CD14-positive monocyte (primary cell): Measurements from ENCODE around the gene TTC23L. TPM values are rescaled to one million over a fixed set of nuclear protein-coding genes. Genes with fewer than 3 reads are reported as not detected.

Experiments
- DNase-seq, 3 donors: peaks; one replicate each; pipeline ENCODE4 v3.0.0-alpha.2; 2011 to 2022
- H2AFZ ChIP-seq: 2 replicates; pipeline ENCODE4 v1.6.0; 2012; ENCODE audit warnings: mild to moderate bottlenecking, low read depth, low read length, inconsistent platforms; ENCODE audit not compliant: insufficient read depth, poor library complexity, severe bottlenecking
- H3K27ac ChIP-seq, 2 donors: 1 replicate in 1 of 2; 2 replicates in 1 of 2; pipeline ENCODE4 v1.5.1; 2012 to 2013; ENCODE audit warnings: low read length in 2 of 2, control low read depth in 1 of 2, inconsistent platforms in 1 of 2, low read depth in 1 of 2, mild to moderate bottlenecking in 1 of 2
- H3K27me3 ChIP-seq, 2 donors: one replicate each; pipeline versions ENCODE4 v1.6.0 to v1.6.1; 2011 to 2013; ENCODE audit warnings: low read length in 2 of 2; ENCODE audit not compliant: control insufficient read depth in 2 of 2, insufficient read depth in 2 of 2
- H3K36me3 ChIP-seq, 2 donors: replicated peaks in 1 of 2; 1 replicate in 1 of 2; 2 replicates in 1 of 2; pipeline versions ENCODE4 v1.5.1 to v1.6.1; 2012 to 2013; ENCODE audit warnings: low read length in 2 of 2, control low read depth in 1 of 2, inconsistent platforms in 1 of 2, mild to moderate bottlenecking in 1 of 2; ENCODE audit not compliant: insufficient read depth in 2 of 2, control insufficient read depth in 1 of 2
- H3K4me1 ChIP-seq, 2 donors: 1 replicate in 1 of 2; 2 replicates in 1 of 2; pipeline versions ENCODE4 v1.5.1 to v1.6.1; 2012 to 2013; ENCODE audit warnings: low read length in 2 of 2, control low read depth in 1 of 2, inconsistent platforms in 1 of 2, mild to moderate bottlenecking in 1 of 2, moderate library complexity in 1 of 2; ENCODE audit not compliant: insufficient read depth in 2 of 2, control insufficient read depth in 1 of 2
- H3K4me2 ChIP-seq: replicated peaks from 2 replicates; pipeline ENCODE3; 2012; ENCODE audit warnings: low read length, moderate library complexity, mild to moderate bottlenecking; ENCODE audit not compliant: poor library complexity, severe bottlenecking; ENCODE audit errors: extremely low read depth
- H3K4me3 ChIP-seq, 3 experiments: fragments of 200-600 bp in 1 of 3; sonication (generic) in 1 of 3; replicated peaks in 1 of 3; 1 replicate in 2 of 3; 2 replicates in 1 of 3; pipeline ENCODE4 v1.5.1; 2011 to 2013; ENCODE audit warnings: low read length in 3 of 3, mild to moderate bottlenecking in 3 of 3, control low read depth in 2 of 3, low read depth in 2 of 3, inconsistent platforms in 1 of 3, moderate library complexity in 1 of 3
- H3K79me2 ChIP-seq: 2 replicates; pipeline ENCODE4 v1.6.0; 2012; ENCODE audit warnings: mild to moderate bottlenecking, control low read depth, inconsistent platforms, low read length, moderate library complexity; ENCODE audit not compliant: insufficient read depth
- H3K9ac ChIP-seq: 2 replicates; pipeline ENCODE4 v1.6.0; 2017; ENCODE audit warnings: low read length, mild to moderate bottlenecking; ENCODE audit not compliant: insufficient read depth, poor library complexity, severe bottlenecking
- H3K9me3 ChIP-seq, 2 donors: replicated peaks in 1 of 2; 1 replicate in 1 of 2; 2 replicates in 1 of 2; pipeline versions ENCODE4 v1.5.1 to v1.6.1; 2012 to 2013; ENCODE audit warnings: low read length in 2 of 2, control low read depth in 1 of 2; ENCODE audit not compliant: control insufficient read depth in 1 of 2, insufficient read depth in 1 of 2
- H4K20me1 ChIP-seq: 2 replicates; pipeline ENCODE4 v1.6.0; 2012; ENCODE audit warnings: mild to moderate bottlenecking, low read length, control low read depth, moderate library complexity; ENCODE audit not compliant: insufficient read depth
- H3K27ac Mint-ChIP-seq, 7 donors: one replicate each; pipeline ENCODE4 v1.8.0; 2020; ENCODE audit warnings: mild to moderate bottlenecking in 7 of 7, mixed read lengths in 7 of 7, moderate library complexity in 6 of 7, inconsistent platforms in 2 of 7
- H3K27me3 Mint-ChIP-seq, 3 donors: one replicate each; pipeline ENCODE4 v1.8.0; 2021 to 2022; ENCODE audit warnings: low read depth in 3 of 3, mild to moderate bottlenecking in 3 of 3, mixed read lengths in 3 of 3, moderate library complexity in 3 of 3, inconsistent platforms in 1 of 3
- H3K36me3 Mint-ChIP-seq, 2 donors: one replicate each; pipeline ENCODE4 v1.8.0; 2020; ENCODE audit warnings: mixed read lengths in 2 of 2, inconsistent platforms in 1 of 2, mild to moderate bottlenecking in 1 of 2
- H3K4me1 Mint-ChIP-seq: one replicate; pipeline ENCODE4 v1.8.0; 2020; ENCODE audit warnings: mild to moderate bottlenecking, mixed read lengths
- H3K4me3 Mint-ChIP-seq, 2 donors: one replicate each; pipeline ENCODE4 v1.8.0; 2020; ENCODE audit warnings: mild to moderate bottlenecking in 2 of 2, mixed read lengths in 2 of 2, moderate library complexity in 1 of 2
- H3K9me3 Mint-ChIP-seq, 7 donors: one replicate each; pipeline ENCODE4 v1.8.0; 2020 to 2022; ENCODE audit warnings: mixed read lengths in 7 of 7, mild to moderate bottlenecking in 6 of 7, moderate library complexity in 6 of 7, inconsistent platforms in 2 of 7
- CTCF ChIP-seq: fragments of 200-600 bp; IDR thresholded peaks from one replicate; pipeline ENCODE4 v1.8.0; 2022; ENCODE audit warnings: antibody characterized with exemption, mild to moderate bottlenecking
- WGBS: methylation state at CpG from one replicate; pipeline ENCODE4 v1.1.5; 2013; ENCODE audit warnings: missing lambda C conversion rate; ENCODE audit not compliant: insufficient coverage; 5-methylcytosine and 5-hydroxymethylcytosine counted together
- intact Hi-C, 2 donors: fragments of 100-400 bp; cut with micrococcal nuclease; formaldehyde crosslinking; loops; one replicate each; pipeline versions ENCODE4 v1.15.0 to v1.15.1; 2023
- polyA plus RNA-seq, 3 donors: library from polyadenylated mRNA; depleted of rRNA in 1 of 3; unstranded in 2 of 3; stranded (reverse) in 1 of 3; fragments of 300-500 nt in 2 of 3; fragments of >200 nt in 1 of 3; fragmentation: Illumina TruSeq in 2 of 3; gene quantifications; 1 replicate in 2 of 3; 2 replicates in 1 of 3; pipeline ENCODE4 v1.2.3, GENCODE V29; 2012 to 2021

TTC23L gene
- polyA plus RNA-seq, 3 donors: not detected

GRCh38 chr5:34834794-34835089 lies 4.2 kb upstream of the TTC23L start:
- H4K20me1 ChIP-seq: no peaks in the 10 kb centered on the region
- no peak overlapping the region for H3K4me3 Mint-ChIP-seq
- H3K9ac ChIP-seq: no peak overlapping the region
- H3K36me3 ChIP-seq: no peaks in the 10 kb centered on the region
- H3K4me3 ChIP-seq: no peak overlapping the region
- H3K27ac Mint-ChIP-seq: no peak overlapping the region
- H3K9me3 Mint-ChIP-seq: peaks cover 0 to 4% (median 2%) of the 10 kb centered on the region in 7 donors
- intact Hi-C loops: no loop called here
- no peak for TF ChIP-seq CTCF
- H3K4me1 Mint-ChIP-seq: peaks cover 12% of the 10 kb centered on the region
- H3K79me2 ChIP-seq: no peaks in the 10 kb centered on the region
- DNase-seq: no peak
- WGBS: no CpG with 5 or more reads among the region's 1 CpG
- H3K27ac ChIP-seq: no peak overlapping the region
- H3K36me3 Mint-ChIP-seq: no peaks in the 10 kb centered on the region
- peaks cover 8 to 14% of the 10 kb centered on the region in 2 donors for H3K4me1 ChIP-seq
- no peak overlapping the region for H3K4me2 ChIP-seq
- peaks cover 0 to 13% of the 10 kb centered on the region in 2 donors for H3K27me3 ChIP-seq
- no peaks in the 10 kb centered on the region for H3K9me3 ChIP-seq
- peaks cover 6 to 16% (median 12%) of the 10 kb centered on the region in 3 donors for H3K27me3 Mint-ChIP-seq
- H2AFZ ChIP-seq: no peak overlapping the region

- no peaks in the 10 kb centered on the region for H3K36me3 Mint-ChIP-seq
- 88% methylated on average over 1 of the region's 3 CpGs for WGBS
- intact Hi-C loops: no loop called here
- H3K27ac Mint-ChIP-seq: no peak overlapping the region
- H3K9me3 Mint-ChIP-seq: peaks cover 0 to 4% (median 2%) of the 10 kb centered on the region in 7 donors
- no peak overlapping the region for H3K4me3 Mint-ChIP-seq
- no peak overlapping the region for H3K4me3 ChIP-seq
- peaks cover 12% of the 10 kb centered on the region for H3K4me1 Mint-ChIP-seq
- H3K9ac ChIP-seq: no peak overlapping the region
- H3K27ac ChIP-seq: no peak overlapping the region
- H4K20me1 ChIP-seq: no peaks in the 10 kb centered on the region
- peaks cover 0 to 15% of the 10 kb centered on the region in 2 donors for H3K27me3 ChIP-seq
- H3K36me3 ChIP-seq: no peaks in the 10 kb centered on the region
- no peak overlapping the region for H3K4me2 ChIP-seq
- no peaks in the 10 kb centered on the region for H3K79me2 ChIP-seq
- peaks cover 8 to 15% of the 10 kb centered on the region in 2 donors for H3K4me1 ChIP-seq
- no peak overlapping the region for H2AFZ ChIP-seq
- no peak for TF ChIP-seq CTCF
- DNase-seq: no peak
- no peaks in the 10 kb centered on the region for H3K9me3 ChIP-seq
- peaks cover 7 to 22% (median 20%) of the 10 kb centered on the region in 3 donors for H3K27me3 Mint-ChIP-seq
Observed at GRCh38 chr5:34835664-34836063, 3.3 kb upstream of the TTC23L start.
